MCF 10A (cell line): Measurements from ENCODE around the gene ZMYND8. TPM values are rescaled to one million over a fixed set of nuclear protein-coding genes. Genes with fewer than 3 reads are reported as not detected.

Experiments
- BruUV-seq: library from RNA; stranded (reverse); fragments of 400-500 nt; replicated peaks from 2 replicates; lab custom pipeline; 2021; lab: Mats Ljungman, UMichigan
- CTCF ChIA-PET: fragments of 300-600 bp; sonication (Branson Sonifier 250); formaldehyde crosslinking; extraction: SDS; loops from one replicate; lab custom pipeline; 2021; ENCODE audit warnings: antibody characterized with exemption, inconsistent platforms; lab: Yijun Ruan, JAX
- POLR2A ChIA-PET: fragments of 300-600, 350-650 bp; sonication (Branson Sonifier 250); formaldehyde crosslinking; extraction: SDS; loops from one replicate; lab custom pipeline; 2020; ENCODE audit warnings: antibody characterized with exemption, inconsistent platforms; lab: Yijun Ruan, JAX
- DNase-seq: peaks from one replicate; pipeline ENCODE4 v3.0.0-alpha.2; 2018; ENCODE audit not compliant: unreplicated experiment
- H3K27ac Mint-ChIP-seq: one replicate; pipeline ENCODE4 v1.8.0; 2022; ENCODE audit warnings: mild to moderate bottlenecking, low read depth, mixed read lengths; ENCODE audit not compliant: unreplicated experiment
- H3K27me3 Mint-ChIP-seq: one replicate; pipeline ENCODE4 v1.8.0; 2022; ENCODE audit warnings: mixed read lengths; ENCODE audit not compliant: insufficient read depth, unreplicated experiment
- H3K36me3 Mint-ChIP-seq: one replicate; pipeline ENCODE4 v1.8.0; 2022; ENCODE audit warnings: mild to moderate bottlenecking, moderate library complexity, mixed read lengths; ENCODE audit not compliant: insufficient read depth, unreplicated experiment
- H3K4me1 Mint-ChIP-seq: one replicate; pipeline ENCODE4 v1.8.0; 2022; ENCODE audit warnings: mixed read lengths; ENCODE audit not compliant: insufficient read depth, unreplicated experiment
- H3K4me3 Mint-ChIP-seq: one replicate; pipeline ENCODE4 v1.8.0; 2022; ENCODE audit warnings: mild to moderate bottlenecking, moderate library complexity, mixed read lengths; ENCODE audit not compliant: unreplicated experiment
- H3K9me3 Mint-ChIP-seq: one replicate; pipeline ENCODE4 v1.8.0; 2022; ENCODE audit warnings: mixed read lengths; ENCODE audit not compliant: unreplicated experiment
- CTCF ChIP-seq: fragments of 200-600 bp; IDR thresholded peaks from one replicate; pipeline ENCODE4 v1.8.0; 2022; ENCODE audit warnings: antibody characterized with exemption, mild to moderate bottlenecking; ENCODE audit not compliant: unreplicated experiment
- intact Hi-C: fragments of 100-400 bp; cut with micrococcal nuclease; formaldehyde crosslinking; loops from 2 replicates; pipeline ENCODE4 v1.14.1; 2022
- microRNA-seq: library from miRNA; unstranded; fragments of <30 nt; microRNA quantifications from one replicate; pipeline ENCODE4 v1.2.0, GENCODE V29; 2022
- total RNA-seq: library from RNA; stranded (reverse); gene quantifications from 2 replicates; pipeline ENCODE4 v1.2.3, GENCODE V29; 2022

The ZMYND8 gene
- total RNA-seq, 1 experiment from 2014 or later, result 127 TPM

- no TSS peak for BruUV-seq
- Mint-ChIP-seq H3K27me3 (peaks cover 3% of the 10 kb centered on the region), H3K4me3 (no peak overlapping the region), H3K27ac (no peak overlapping the region), H3K4me1 (no peaks in the 10 kb centered on the region), H3K36me3 (peaks cover 4% of the 10 kb centered on the region), H3K9me3 (no peaks in the 10 kb centered on the region)
- TF ChIP-seq CTCF, result no peak
- CTCF ChIA-PET, result interaction anchor here (0.9 kb wide), 1 partner anchor 409 kb away, joined by 4 read pairs; no protein-coding TSS in a partner anchor
- no peak for DNase-seq
- POLR2A ChIA-PET, result no interaction called here
- intact Hi-C loops, result no loop called here
These were observed 192.4 kb downstream of the ZMYND8 start for GRCh38 chr20:47164140-47164539.

GRCh38 chr20:47161411-47161810, 195.1 kb downstream of the ZMYND8 start:
- Mint-ChIP-seq H3K9me3 (no peaks in the 10 kb centered on the region), H3K4me3 (no peak overlapping the region), H3K27ac (no peak overlapping the region), H3K27me3 (no peaks in the 10 kb centered on the region), H3K4me1 (no peaks in the 10 kb centered on the region), H3K36me3 (no peaks in the 10 kb centered on the region)
- DNase-seq, result no peak
- ChIA-PET POLR2A (no interaction called here), CTCF (interaction anchor here (0.5 to 1.3 kb wide), 3 partner anchors 19 to 223 kb away, joined by 3 to 5 read pairs (median 4); no protein-coding TSS in a partner anchor)
- intact Hi-C loops, result no loop called here
- BruUV-seq, result no TSS peak
- TF ChIP-seq CTCF, result no peak

GRCh38 chr20:47160992-47161391, 195.5 kb downstream of the ZMYND8 start:
- POLR2A ChIA-PET, result interaction anchor here (0.6 kb wide), 1 partner anchor 32 kb away, joined by 4 read pairs; no protein-coding TSS in a partner anchor
- no peaks in the 10 kb centered on the region for H3K4me1 Mint-ChIP-seq
- TF ChIP-seq CTCF, result no peak
- intact Hi-C loops, result no loop called here
- no peak overlapping the region for H3K4me3 Mint-ChIP-seq
- no peak for DNase-seq
- no peaks in the 10 kb centered on the region for H3K9me3 Mint-ChIP-seq
- no peaks in the 10 kb centered on the region for H3K27me3 Mint-ChIP-seq
- BruUV-seq, result no TSS peak
- CTCF ChIA-PET, result interaction anchor here (1.0 kb wide), 1 partner anchor 223 kb away, joined by 3 read pairs; no protein-coding TSS in a partner anchor
- no peaks in the 10 kb centered on the region for H3K36me3 Mint-ChIP-seq
- H3K27ac Mint-ChIP-seq, result no peak overlapping the region

GRCh38 chr20:47160240-47160639, 196.3 kb downstream of the ZMYND8 start:
- intact Hi-C loops, result no loop called here
- TF ChIP-seq CTCF, result no peak
- no peaks in the 10 kb centered on the region for H3K9me3 Mint-ChIP-seq
- no peaks in the 10 kb centered on the region for H3K27me3 Mint-ChIP-seq
- no peaks in the 10 kb centered on the region for H3K36me3 Mint-ChIP-seq
- no TSS peak for BruUV-seq
- CTCF ChIA-PET, result interaction anchor here (0.6 to 1.0 kb wide), 2 partner anchors 130 to 224 kb away, joined by 3 read pairs; no protein-coding TSS in a partner anchor
- no peak for DNase-seq
- POLR2A ChIA-PET, result interaction anchor here (0.6 kb wide), 1 partner anchor 33 kb away, joined by 4 read pairs; no protein-coding TSS in a partner anchor
- no peak overlapping the region for H3K27ac Mint-ChIP-seq
- no peak overlapping the region for H3K4me3 Mint-ChIP-seq
- no peaks in the 10 kb centered on the region for H3K4me1 Mint-ChIP-seq

Small RNA genes lying within 50 kb of the gene (microRNA-seq; reads per million reads assigned to microRNA genes)
- not detected for gene MIR3616

Other genes with a start within 250 kb of the ZMYND8 start
- 61.4 and 68.6 TPM in 2 replicates for gene NCOA3, start 145.2 kb upstream of the ZMYND8 start, total RNA-seq